H9 (cell line): ENCODE data around the gene RNF103. TPM values are rescaled to one million over a fixed set of nuclear protein-coding genes. Genes with fewer than 3 reads are reported as not detected.

ENCODE experiments used
- DNase-seq: peaks from one replicate; pipeline ENCODE4 v3.0.0-alpha.2; 2017
- H2AFZ ChIP-seq: one replicate; pipeline ENCODE4 v1.6.1; 2013; ENCODE audit warnings: mild to moderate bottlenecking, low read length, control low read depth, moderate library complexity
- H2AK5ac ChIP-seq: 2 replicates; pipeline ENCODE4 v1.6.1; 2013; ENCODE audit warnings: low read length, control low read depth, mixed read lengths; ENCODE audit not compliant: insufficient read length
- H2BK120ac ChIP-seq: one replicate; pipeline ENCODE4 v1.6.1; 2013; ENCODE audit warnings: low read depth, mild to moderate bottlenecking, low read length, control low read depth, inconsistent platforms; ENCODE audit not compliant: poor library complexity, severe bottlenecking
- H2BK12ac ChIP-seq: 2 replicates; pipeline ENCODE4 v1.6.1; 2013; ENCODE audit warnings: low read length, control low read depth, mixed read lengths, low read depth; ENCODE audit not compliant: insufficient read length
- H2BK15ac ChIP-seq: 2 replicates; pipeline ENCODE4 v1.6.1; 2013; ENCODE audit warnings: low read depth, low read length, control low read depth
- H2BK20ac ChIP-seq: one replicate; pipeline ENCODE4 v1.6.1; 2013; ENCODE audit warnings: low read depth, mild to moderate bottlenecking, low read length, control low read depth, inconsistent platforms; ENCODE audit not compliant: poor library complexity, severe bottlenecking
- H2BK5ac ChIP-seq: 2 replicates; pipeline ENCODE4 v1.6.1; 2013; ENCODE audit warnings: low read length, control low read depth, mixed read lengths; ENCODE audit not compliant: insufficient read length
- H3K14ac ChIP-seq: 2 replicates; pipeline ENCODE4 v1.6.1; 2013; ENCODE audit warnings: low read length, control low read depth; ENCODE audit not compliant: insufficient read depth
- H3K18ac ChIP-seq: 2 replicates; pipeline ENCODE4 v1.6.1; 2013; ENCODE audit warnings: low read depth, mild to moderate bottlenecking, mixed read lengths, low read length, control low read depth; ENCODE audit not compliant: insufficient read length
- H3K23ac ChIP-seq: 2 replicates; pipeline ENCODE4 v1.6.1; 2013; ENCODE audit warnings: low read length, control low read depth, mixed read lengths, low read depth; ENCODE audit not compliant: insufficient read length
- H3K23me2 ChIP-seq: 2 replicates; pipeline ENCODE4 v1.6.1; 2013; ENCODE audit warnings: low read depth, mild to moderate bottlenecking, mixed read lengths, low read length, control low read depth; ENCODE audit not compliant: insufficient read length, poor library complexity, severe bottlenecking
- H3K27ac ChIP-seq: 2 replicates; pipeline ENCODE4 v1.5.1; 2013; ENCODE audit warnings: low read length, control low read depth, mixed read lengths, low read depth; ENCODE audit not compliant: insufficient read length
- H3K27me3 ChIP-seq: 2 replicates; pipeline ENCODE4 v1.6.1; 2013; ENCODE audit warnings: low read length, control low read depth, inconsistent platforms; ENCODE audit not compliant: insufficient read depth
- H3K4ac ChIP-seq: 2 replicates; pipeline ENCODE4 v1.6.1; 2013; ENCODE audit warnings: low read depth, mild to moderate bottlenecking, control low read depth, inconsistent platforms, low read length, moderate library complexity
- H3K4me1 ChIP-seq: 2 replicates; pipeline ENCODE4 v1.6.1; 2013; ENCODE audit warnings: low read length, control low read depth, inconsistent platforms; ENCODE audit not compliant: insufficient read depth
- H3K4me2 ChIP-seq: 2 replicates; pipeline ENCODE4 v1.6.1; 2013; ENCODE audit warnings: low read length, control low read depth, mixed read lengths; ENCODE audit not compliant: insufficient read length, insufficient read depth
- H3K56ac ChIP-seq: 2 replicates; pipeline ENCODE4 v1.6.1; 2013; ENCODE audit warnings: low read depth, mild to moderate bottlenecking, mixed read lengths, low read length, control low read depth; ENCODE audit not compliant: insufficient read length
- H3K79me1 ChIP-seq: 2 replicates; pipeline ENCODE4 v1.6.1; 2013; ENCODE audit warnings: low read depth, mild to moderate bottlenecking, moderate library complexity, low read length, control low read depth, inconsistent platforms; ENCODE audit not compliant: insufficient read depth, poor library complexity, severe bottlenecking
- H3K79me2 ChIP-seq: 2 replicates; pipeline ENCODE4 v1.6.1; 2013; ENCODE audit warnings: low read length, control low read depth, inconsistent platforms; ENCODE audit not compliant: insufficient read depth
- H3K9ac ChIP-seq: 2 replicates; pipeline ENCODE4 v1.6.1; 2013; ENCODE audit warnings: low read length, control low read depth, mixed read lengths; ENCODE audit not compliant: insufficient read length; ENCODE audit errors: extremely low read depth
- H3K9me3 ChIP-seq: one replicate; pipeline ENCODE4 v1.6.1; 2013; ENCODE audit warnings: low read depth, low read length, inconsistent platforms; ENCODE audit not compliant: control insufficient read depth
- H3T11ph ChIP-seq: one replicate; pipeline ENCODE4 v1.6.1; 2013; ENCODE audit warnings: mild to moderate bottlenecking, low read length, control low read depth, inconsistent platforms
- H4K20me1 ChIP-seq: one replicate; pipeline ENCODE4 v1.6.1; 2013; ENCODE audit not compliant: control insufficient read depth, insufficient read length, insufficient read depth
- H4K5ac ChIP-seq: 2 replicates; pipeline ENCODE4 v1.6.1; 2013; ENCODE audit warnings: low read depth, mild to moderate bottlenecking, mixed read lengths, low read length, control low read depth; ENCODE audit not compliant: insufficient read length
- H4K8ac ChIP-seq: replicated peaks from 2 replicates; pipeline ENCODE4 v1.6.1; 2013; ENCODE audit warnings: low read length, control low read depth, mixed read lengths, low read depth; ENCODE audit not compliant: insufficient read length
- H4K91ac ChIP-seq: 2 replicates; pipeline ENCODE4 v1.6.1; 2013; ENCODE audit warnings: low read depth, mild to moderate bottlenecking, moderate library complexity, mixed read lengths, low read length, control low read depth; ENCODE audit not compliant: insufficient read length
- H3K27ac Mint-ChIP-seq, 3 experiments: 2 replicates in 2 of 3; 3 replicates in 1 of 3; pipeline ENCODE4 v1.8.0; 2020 to 2021; ENCODE audit warnings: mixed read lengths in 3 of 3, mild to moderate bottlenecking in 1 of 3, moderate library complexity in 1 of 3
- H3K27me3 Mint-ChIP-seq: 2 replicates; pipeline ENCODE4 v1.8.0; 2021; ENCODE audit warnings: low read depth, mild to moderate bottlenecking, moderate library complexity, mixed read lengths
- H3K36me3 Mint-ChIP-seq, 3 experiments: 2 replicates in 2 of 3; 3 replicates in 1 of 3; pipeline ENCODE4 v1.8.0; 2020 to 2021; ENCODE audit warnings: low read depth in 3 of 3, mixed read lengths in 3 of 3; ENCODE audit not compliant: insufficient read depth in 1 of 3
- H3K4me1 Mint-ChIP-seq, 2 experiments: 2 replicates each; pipeline ENCODE4 v1.8.0; 2020; ENCODE audit warnings: mixed read lengths in 2 of 2
- H3K4me3 Mint-ChIP-seq, 2 experiments: 2 replicates in 1 of 2; 3 replicates in 1 of 2; pipeline ENCODE4 v1.8.0; 2020 to 2021; ENCODE audit warnings: mild to moderate bottlenecking in 2 of 2, mixed read lengths in 2 of 2, moderate library complexity in 1 of 2
- H3K9me3 Mint-ChIP-seq, 2 experiments: 2 replicates in 1 of 2; 3 replicates in 1 of 2; pipeline ENCODE4 v1.8.0; 2020; ENCODE audit warnings: mild to moderate bottlenecking in 2 of 2, mixed read lengths in 2 of 2, moderate library complexity in 1 of 2
- CTCF ChIP-seq: fragments of 200-600 bp; sonication (generic); conservative IDR thresholded peaks from 3 replicates; pipeline ENCODE4 v1.8.0; 2021; ENCODE audit warnings: antibody characterized with exemption, mild to moderate bottlenecking
- total RNA-seq: library from RNA; stranded (reverse); gene quantifications from 2 replicates; pipeline ENCODE4 v1.2.1, GENCODE V29; 2021

RNF103 gene
- total RNA-seq, 1 experiment from 2014 or later: 7.1 TPM

DNA sequence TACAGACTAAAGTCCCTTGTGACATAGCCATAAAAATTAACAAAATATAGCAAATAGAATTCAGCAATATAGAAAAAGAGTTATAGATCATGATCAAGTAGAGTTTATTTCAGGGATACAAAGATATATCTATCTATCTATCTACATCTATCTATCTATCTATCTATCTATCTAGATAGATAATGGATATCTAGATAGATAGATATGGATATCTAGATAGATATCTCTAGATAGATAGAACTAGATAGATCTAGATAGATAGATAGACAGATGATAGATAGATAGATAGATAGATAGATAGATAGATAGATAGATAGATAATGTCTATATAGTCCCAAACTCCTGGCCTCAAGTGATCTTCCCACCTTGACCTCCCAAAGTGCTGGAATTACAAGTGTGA, 43.1 kb downstream of the RNF103 start:
- H2AFZ ChIP-seq: no peak overlapping the region
- no peaks in the 10 kb centered on the region for H3K9me3 ChIP-seq
- no peak overlapping the region for H2BK12ac ChIP-seq
- H4K5ac ChIP-seq: no peak overlapping the region
- H2BK15ac ChIP-seq: no peak overlapping the region
- Mint-ChIP-seq H3K4me3 (no peak overlapping the region), H3K27ac (no peak overlapping the region), H3K36me3 (no peaks in the 10 kb centered on the region), H3K27me3 (peaks cover 2% of the 10 kb centered on the region), H3K9me3 (peaks cover 2 to 7% of the 10 kb centered on the region in 2 experiments; a peak in 3 of 5 replicates), H3K4me1 (no peaks in the 10 kb centered on the region)
- H3K27ac ChIP-seq: no peak overlapping the region
- H3K23me2 ChIP-seq: no peaks in the 10 kb centered on the region
- no peak overlapping the region for H2BK20ac ChIP-seq
- H2AK5ac ChIP-seq: no peak overlapping the region
- TF ChIP-seq CTCF: no peak
- H2BK120ac ChIP-seq: no peak overlapping the region
- H3K79me2 ChIP-seq: no peaks in the 10 kb centered on the region
- H3K4ac ChIP-seq: no peak overlapping the region
- H4K91ac ChIP-seq: no peak overlapping the region
- no peaks in the 10 kb centered on the region for H3K4me1 ChIP-seq
- no peak overlapping the region for H3K4me2 ChIP-seq
- H4K20me1 ChIP-seq: no peaks in the 10 kb centered on the region
- no peak overlapping the region for H2BK5ac ChIP-seq
- DNase-seq: no peak
- no peaks in the 10 kb centered on the region for H3K79me1 ChIP-seq
- no peak overlapping the region for H3K14ac ChIP-seq
- no peak overlapping the region for H4K8ac ChIP-seq
- no peak overlapping the region for H3K9ac ChIP-seq
- no peak overlapping the region for H3K18ac ChIP-seq
- H3K56ac ChIP-seq: no peak overlapping the region
- no peak overlapping the region for H3T11ph ChIP-seq
- H3K27me3 ChIP-seq: no peaks in the 10 kb centered on the region
- H3K23ac ChIP-seq: no peak overlapping the region
